ENCODE measurements around the gene KRT38. TPM values are rescaled to one million over a fixed set of nuclear protein-coding genes. Genes with fewer than 3 reads are reported as not detected.
A peak's percentile ranks its signal among the peaks of the same experiment; 100 is the strongest.

Gene KRT38
- total and polyA plus RNA-seq, 7 experiments from 2014 or later = not detected

DNA sequence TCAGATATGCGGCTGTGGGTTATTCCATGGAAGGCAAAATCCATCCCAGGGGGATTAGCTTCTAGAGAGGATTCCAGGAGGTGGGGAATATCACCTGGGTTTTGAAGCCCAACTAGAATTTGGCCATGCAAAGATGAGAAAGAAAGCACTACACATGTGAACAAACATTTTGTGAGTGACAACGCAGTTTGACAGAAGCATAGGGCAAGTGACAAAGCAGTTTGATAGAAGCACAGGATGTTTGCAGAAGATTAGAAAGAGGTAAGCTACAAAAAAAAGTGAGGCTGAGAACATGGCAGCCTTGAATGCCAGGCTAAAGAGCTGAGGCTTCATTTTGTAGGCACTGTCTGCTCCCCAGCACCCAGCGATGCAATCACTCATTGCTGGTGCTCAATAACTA lies 12.3 kb upstream of the KRT38 start:
- Mint-ChIP-seq H3K27me3 (peaks cover 0 to 17% (median 4%) of the 10 kb centered on the region in 5 donors), H3K27ac (peak overlapping the region in 1 of 9 donors; percentile 5), H3K4me1 (peaks cover 0 to 2% (median 0%) of the 10 kb centered on the region in 7 donors), H3K36me3 (no peaks in the 10 kb centered on the region), H3K9me3 (peaks cover 0 to 1% (median 0%) of the 10 kb centered on the region in 11 donors), H3K4me3 (no peak overlapping the region)
- ATAC-seq (no peak), DNase-seq (no peak)
- POLR2A ChIA-PET = no interaction called here
- no peaks in the 10 kb centered on the region for H3K27me3 ChIP-seq (ENCODE audit: control insufficient read depth in 2 of 2, insufficient read depth in 2 of 2, low read length in 2 of 2)
- intact Hi-C loops (cut with micrococcal nuclease) = no loop called here
- H3K36me3 ChIP-seq (ENCODE audit: control insufficient read depth in 2 of 3, insufficient read depth in 3 of 3, low read length in 3 of 3) = no peaks in the 10 kb centered on the region
- CTCF ChIA-PET = no interaction called here
- H3K9me3 ChIP-seq (ENCODE audit: control insufficient read depth in 2 of 3, low read length in 3 of 3) = no peaks in the 10 kb centered on the region
- H3K4me1 ChIP-seq (ENCODE audit: control insufficient read depth in 2 of 2, insufficient read depth in 2 of 2, low read length in 2 of 2) = no peaks in the 10 kb centered on the region
- H3K27ac ChIP-seq (ENCODE audit: low read depth, low read length) = no peak overlapping the region
- no peak overlapping the region for H3K4me3 ChIP-seq (ENCODE audit: low read length)

GRCh38 chr17:41452281-41452680 lies 11.5 kb upstream of the KRT38 start:
- peaks cover 0 to 15% (median 4%) of the 10 kb centered on the region in 5 donors for H3K27me3 Mint-ChIP-seq

GRCh38 chr17:41451154-41451728 lies 10.5 kb upstream of the KRT38 start:
- ATAC-seq = no peak
- intact Hi-C loops (cut with micrococcal nuclease) = no loop called here
- Histone ChIP-seq H3K4me3 (ENCODE audit: low read length) (no peak overlapping the region), H3K27ac (ENCODE audit: low read depth, low read length) (no peak overlapping the region), H3K36me3 (ENCODE audit: control insufficient read depth in 2 of 3, insufficient read depth in 3 of 3, low read length in 3 of 3) (no peaks in the 10 kb centered on the region), H3K27me3 (ENCODE audit: control insufficient read depth in 2 of 2, insufficient read depth in 2 of 2, low read length in 2 of 2) (no peaks in the 10 kb centered on the region), H3K4me1 (ENCODE audit: control insufficient read depth in 2 of 2, insufficient read depth in 2 of 2, low read length in 2 of 2) (no peaks in the 10 kb centered on the region), H3K9me3 (ENCODE audit: control insufficient read depth in 2 of 3, low read length in 3 of 3) (no peaks in the 10 kb centered on the region)
- Mint-ChIP-seq H3K4me1 (peaks cover 0 to 2% (median 0%) of the 10 kb centered on the region in 7 donors), H3K27ac (peak overlapping the region in 1 of 9 donors; percentile 16), H3K36me3 (no peaks in the 10 kb centered on the region), H3K27me3 (peaks cover 0 to 17% (median 4%) of the 10 kb centered on the region in 5 donors), H3K4me3 (no peak overlapping the region), H3K9me3 (peaks cover 0 to 1% (median 0%) of the 10 kb centered on the region in 11 donors)
- DNase-seq = no peak
- ChIA-PET POLR2A (no interaction called here), CTCF (no interaction called here)

More at GRCh38 chr17:41452281-41452680, 11.5 kb upstream of the KRT38 start:
- H3K4me1 Mint-ChIP-seq = peaks cover 0 to 2% (median 0%) of the 10 kb centered on the region in 7 donors
- no peak overlapping the region for H3K27ac ChIP-seq (ENCODE audit: low read depth, low read length)
- no peak overlapping the region for H3K4me3 ChIP-seq (ENCODE audit: low read length)
- H3K4me1 ChIP-seq (ENCODE audit: control insufficient read depth in 2 of 2, insufficient read depth in 2 of 2, low read length in 2 of 2) = no peaks in the 10 kb centered on the region
- intact Hi-C loops (cut with micrococcal nuclease) = no loop called here
- DNase-seq (no peak), ATAC-seq (peak; percentile 29)
- no peaks in the 10 kb centered on the region for H3K36me3 Mint-ChIP-seq
- no peaks in the 10 kb centered on the region for H3K27me3 ChIP-seq (ENCODE audit: control insufficient read depth in 2 of 2, insufficient read depth in 2 of 2, low read length in 2 of 2)
- no peaks in the 10 kb centered on the region for H3K9me3 ChIP-seq (ENCODE audit: control insufficient read depth in 2 of 3, low read length in 3 of 3)
- H3K27ac Mint-ChIP-seq = peak overlapping the region in 1 of 9 donors; percentile 70
- peaks cover 0 to 1% (median 0%) of the 10 kb centered on the region in 11 donors for H3K9me3 Mint-ChIP-seq
- POLR2A ChIA-PET = no interaction called here
- H3K36me3 ChIP-seq (ENCODE audit: control insufficient read depth in 2 of 3, insufficient read depth in 3 of 3, low read length in 3 of 3) = no peaks in the 10 kb centered on the region
- CTCF ChIA-PET = no interaction called here
- no peak overlapping the region for H3K4me3 Mint-ChIP-seq

DNA sequence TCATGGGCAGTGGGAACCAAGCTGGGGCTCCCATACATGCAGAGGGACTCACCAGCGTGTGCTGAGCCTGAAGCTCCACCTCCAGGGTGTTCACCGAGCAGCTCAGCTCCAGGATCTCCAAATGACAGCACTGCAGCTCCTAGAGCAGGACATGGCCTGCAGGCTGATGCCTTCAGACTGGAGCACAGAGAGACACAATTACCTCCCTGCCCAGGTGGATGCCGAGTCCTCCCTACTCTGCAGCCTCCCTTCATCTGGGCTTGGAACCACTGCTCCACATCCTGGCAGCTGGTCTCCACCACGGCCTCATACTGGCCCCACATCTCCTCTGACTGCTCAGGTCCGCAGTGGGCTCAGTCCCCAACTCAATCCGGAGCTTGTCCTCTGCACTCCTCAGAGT lies 8.2 kb upstream of the KRT38 start:
- DNase-seq (no peak), ATAC-seq (no peak)
- ChIA-PET CTCF (interaction anchor here (1.3 kb wide), 1 partner anchor 214 kb away, joined by 3 read pairs; no protein-coding TSS in a partner anchor), POLR2A (no interaction called here)
- Mint-ChIP-seq H3K36me3 (no peaks in the 10 kb centered on the region), H3K27ac (no peak overlapping the region), H3K4me3 (no peak overlapping the region), H3K9me3 (peaks cover 0 to 1% (median 0%) of the 10 kb centered on the region in 11 donors), H3K27me3 (peaks cover 0 to 15% (median 7%) of the 10 kb centered on the region in 5 donors), H3K4me1 (peaks cover 0 to 2% (median 0%) of the 10 kb centered on the region in 7 donors)
- no peaks in the 10 kb centered on the region for H3K27me3 ChIP-seq (ENCODE audit: control insufficient read depth in 2 of 2, insufficient read depth in 2 of 2, low read length in 2 of 2)
- no peaks in the 10 kb centered on the region for H3K36me3 ChIP-seq (ENCODE audit: control insufficient read depth in 2 of 3, insufficient read depth in 3 of 3, low read length in 3 of 3)
- H3K4me1 ChIP-seq (ENCODE audit: control insufficient read depth in 2 of 2, insufficient read depth in 2 of 2, low read length in 2 of 2) = no peaks in the 10 kb centered on the region
- no peak overlapping the region for H3K27ac ChIP-seq (ENCODE audit: low read depth, low read length)
- intact Hi-C loops (cut with micrococcal nuclease) = no loop called here
- H3K4me3 ChIP-seq (ENCODE audit: low read length) = no peak overlapping the region
- no peaks in the 10 kb centered on the region for H3K9me3 ChIP-seq (ENCODE audit: control insufficient read depth in 2 of 3, low read length in 3 of 3)

DNA sequence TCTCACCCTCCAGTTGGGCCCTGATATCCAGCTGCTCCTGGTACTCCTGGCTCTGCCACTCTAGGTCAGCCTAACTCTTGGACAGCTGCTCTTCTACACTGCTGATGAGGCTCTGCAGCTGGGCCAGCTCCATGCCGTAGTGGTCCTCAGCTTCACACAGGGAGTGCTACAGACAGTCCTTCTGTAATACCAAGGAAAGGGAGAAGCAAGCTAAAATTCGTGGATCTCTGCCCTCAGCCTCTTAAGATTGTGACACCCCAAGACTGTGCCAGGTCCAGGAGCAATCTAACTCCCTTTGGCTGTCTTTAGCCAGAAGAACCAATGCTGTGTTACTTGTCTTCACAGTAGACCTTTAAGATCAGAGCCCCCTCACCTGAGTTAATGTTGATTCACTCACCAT lies 7.7 kb upstream of the KRT38 start:
- POLR2A ChIA-PET = no interaction called here
- Mint-ChIP-seq H3K4me3 (no peak overlapping the region), H3K27me3 (peaks cover 0 to 16% (median 7%) of the 10 kb centered on the region in 5 donors), H3K4me1 (peaks cover 0 to 2% (median 0%) of the 10 kb centered on the region in 7 donors), H3K9me3 (peaks cover 0 to 1% (median 0%) of the 10 kb centered on the region in 11 donors), H3K36me3 (no peaks in the 10 kb centered on the region), H3K27ac (peak overlapping the region in 1 of 9 donors; percentile 29)
- Histone ChIP-seq H3K4me3 (ENCODE audit: low read length) (no peak overlapping the region), H3K4me1 (ENCODE audit: control insufficient read depth in 2 of 2, insufficient read depth in 2 of 2, low read length in 2 of 2) (no peaks in the 10 kb centered on the region), H3K9me3 (ENCODE audit: control insufficient read depth in 2 of 3, low read length in 3 of 3) (no peaks in the 10 kb centered on the region), H3K27me3 (ENCODE audit: control insufficient read depth in 2 of 2, insufficient read depth in 2 of 2, low read length in 2 of 2) (no peaks in the 10 kb centered on the region), H3K36me3 (ENCODE audit: control insufficient read depth in 2 of 3, insufficient read depth in 3 of 3, low read length in 3 of 3) (no peaks in the 10 kb centered on the region), H3K27ac (ENCODE audit: low read depth, low read length) (no peak overlapping the region)
- intact Hi-C loops (cut with micrococcal nuclease) = no loop called here
- DNase-seq (no peak), ATAC-seq (no peak)
- CTCF ChIA-PET = interaction anchor here (1.3 kb wide), 1 partner anchor 215 kb away, joined by 3 read pairs; no protein-coding TSS in a partner anchor

DNA sequence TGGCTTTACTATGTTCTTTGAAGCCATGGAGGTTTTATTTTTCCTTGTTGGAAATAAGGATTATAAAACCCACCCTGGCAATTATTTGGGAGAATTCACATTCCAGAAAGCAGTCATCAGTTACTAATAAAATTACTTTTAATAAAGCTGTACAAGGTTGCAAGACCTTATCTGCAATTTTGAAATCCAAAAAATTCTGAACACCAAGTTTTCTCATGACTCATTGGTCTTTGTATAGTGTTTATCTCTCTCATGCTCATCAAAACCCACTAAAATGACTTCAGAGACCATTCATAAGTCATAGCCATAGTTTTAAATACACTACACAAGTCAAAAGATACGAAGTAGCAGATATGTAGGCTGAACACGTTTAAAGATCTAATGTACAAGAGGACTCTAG lies 6.0 kb upstream of the KRT38 start:
- H3K36me3 ChIP-seq (ENCODE audit: control insufficient read depth in 2 of 3, insufficient read depth in 3 of 3, low read length in 3 of 3) = no peaks in the 10 kb centered on the region
- CTCF ChIA-PET = no interaction called here
- H3K27me3 ChIP-seq (ENCODE audit: control insufficient read depth in 2 of 2, insufficient read depth in 2 of 2, low read length in 2 of 2) = no peaks in the 10 kb centered on the region
- no peak overlapping the region for H3K4me3 Mint-ChIP-seq
- ATAC-seq (no peak), DNase-seq (no peak)
- H3K4me1 ChIP-seq (ENCODE audit: control insufficient read depth in 2 of 2, insufficient read depth in 2 of 2, low read length in 2 of 2) = no peaks in the 10 kb centered on the region
- no peaks in the 10 kb centered on the region for H3K36me3 Mint-ChIP-seq
- H3K9me3 ChIP-seq (ENCODE audit: control insufficient read depth in 2 of 3, low read length in 3 of 3) = no peaks in the 10 kb centered on the region
- H3K4me1 Mint-ChIP-seq = peaks cover 0 to 2% (median 0%) of the 10 kb centered on the region in 7 donors
- H3K4me3 ChIP-seq (ENCODE audit: low read length) = no peak overlapping the region
- H3K27ac ChIP-seq (ENCODE audit: low read depth, low read length) = no peak overlapping the region
- H3K9me3 Mint-ChIP-seq = peaks cover 0 to 1% (median 0%) of the 10 kb centered on the region in 11 donors
- POLR2A ChIA-PET = interaction anchor here (0.6 kb wide), 1 partner anchor 494 kb away, joined by 3 read pairs; no protein-coding TSS in a partner anchor
- intact Hi-C loops (cut with micrococcal nuclease) = no loop called here
- peaks cover 0 to 16% (median 11%) of the 10 kb centered on the region in 5 donors for H3K27me3 Mint-ChIP-seq
- no peak overlapping the region for H3K27ac Mint-ChIP-seq

GRCh38 chr17:41444640-41445039 lies 3.9 kb upstream of the KRT38 start:
- ChIA-PET CTCF (interaction anchor here (0.7 to 0.8 kb wide), 2 partner anchors 22 to 24 kb away, joined by 3 to 4 read pairs; no protein-coding TSS in a partner anchor), POLR2A (no interaction called here)
- no peak for DNase-seq
- Mint-ChIP-seq H3K4me3 (no peak overlapping the region), H3K4me1 (no peaks in the 10 kb centered on the region), H3K36me3 (no peaks in the 10 kb centered on the region), H3K27ac (no peak overlapping the region), H3K27me3 (peaks cover 0 to 16% (median 8%) of the 10 kb centered on the region in 5 donors), H3K9me3 (peaks cover 0 to 5% (median 0%) of the 10 kb centered on the region in 11 donors)
- Histone ChIP-seq H3K9me3 (ENCODE audit: control insufficient read depth in 2 of 3, low read length in 3 of 3) (no peaks in the 10 kb centered on the region), H3K27ac (ENCODE audit: low read depth, low read length) (no peak overlapping the region), H3K27me3 (ENCODE audit: control insufficient read depth in 2 of 2, insufficient read depth in 2 of 2, low read length in 2 of 2) (no peaks in the 10 kb centered on the region), H3K4me1 (ENCODE audit: control insufficient read depth in 2 of 2, insufficient read depth in 2 of 2, low read length in 2 of 2) (no peaks in the 10 kb centered on the region), H3K4me3 (ENCODE audit: low read length) (no peak overlapping the region), H3K36me3 (ENCODE audit: control insufficient read depth in 2 of 3, insufficient read depth in 3 of 3, low read length in 3 of 3) (no peaks in the 10 kb centered on the region)
- intact Hi-C loops (cut with micrococcal nuclease) = no loop called here
- ATAC-seq = no peak
